Gastrocnemius medialis (tissue), 4 donors: ENCODE data around the gene NUP205.

Experiments used
- POLR2A ChIP-seq, 2 donors: fragments of 450-650 bp; IDR thresholded peaks; one replicate each; pipeline ENCODE4 v1.6.1; 2017; ENCODE audit warnings: antibody characterized with exemption in 2 of 2, mild to moderate bottlenecking in 2 of 2, moderate library complexity in 2 of 2
- TF ChIP-seq, protein P1 (sequence below), 5 experiments: fragments of 450-650 bp in 3 of 5; fragments of 200-600 bp in 2 of 5; sonication (generic) in 2 of 5; IDR thresholded peaks in 4 of 5; conservative IDR thresholded peaks in 1 of 5; 1 replicate in 4 of 5; 2 replicates in 1 of 5; pipeline ENCODE4 v1.5.1; 2016 to 2019; ENCODE audit warnings: antibody characterized with exemption in 5 of 5, mild to moderate bottlenecking in 3 of 5, moderate library complexity in 3 of 5

- TF ChIP-seq, protein P1, sequence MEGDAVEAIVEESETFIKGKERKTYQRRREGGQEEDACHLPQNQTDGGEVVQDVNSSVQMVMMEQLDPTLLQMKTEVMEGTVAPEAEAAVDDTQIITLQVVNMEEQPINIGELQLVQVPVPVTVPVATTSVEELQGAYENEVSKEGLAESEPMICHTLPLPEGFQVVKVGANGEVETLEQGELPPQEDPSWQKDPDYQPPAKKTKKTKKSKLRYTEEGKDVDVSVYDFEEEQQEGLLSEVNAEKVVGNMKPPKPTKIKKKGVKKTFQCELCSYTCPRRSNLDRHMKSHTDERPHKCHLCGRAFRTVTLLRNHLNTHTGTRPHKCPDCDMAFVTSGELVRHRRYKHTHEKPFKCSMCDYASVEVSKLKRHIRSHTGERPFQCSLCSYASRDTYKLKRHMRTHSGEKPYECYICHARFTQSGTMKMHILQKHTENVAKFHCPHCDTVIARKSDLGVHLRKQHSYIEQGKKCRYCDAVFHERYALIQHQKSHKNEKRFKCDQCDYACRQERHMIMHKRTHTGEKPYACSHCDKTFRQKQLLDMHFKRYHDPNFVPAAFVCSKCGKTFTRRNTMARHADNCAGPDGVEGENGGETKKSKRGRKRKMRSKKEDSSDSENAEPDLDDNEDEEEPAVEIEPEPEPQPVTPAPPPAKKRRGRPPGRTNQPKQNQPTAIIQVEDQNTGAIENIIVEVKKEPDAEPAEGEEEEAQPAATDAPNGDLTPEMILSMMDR (IDR thresholded peaks at IDR 0.05 in 4 of 5, conservative IDR thresholded peaks at IDR 0.05 in 1 of 5) = no peak
- no peak for TF ChIP-seq POLR2A (IDR thresholded peaks at IDR 0.05)
Measured at GRCh38 chr7:135648235-135648634, 90.5 kb downstream of the NUP205 start.
